H9 (cell line): Measurements from ENCODE around the gene ADISSP. TPM values are rescaled to one million over a fixed set of nuclear protein-coding genes. Genes with fewer than 3 reads are reported as not detected.

ENCODE experiments used
- DNase-seq: peaks from one replicate; pipeline ENCODE4 v3.0.0-alpha.2; 2017
- H2AFZ ChIP-seq: one replicate; pipeline ENCODE4 v1.6.1; 2013; ENCODE audit warnings: mild to moderate bottlenecking, low read length, control low read depth, moderate library complexity
- H2AK5ac ChIP-seq: 2 replicates; pipeline ENCODE4 v1.6.1; 2013; ENCODE audit warnings: low read length, control low read depth, mixed read lengths; ENCODE audit not compliant: insufficient read length
- H2BK120ac ChIP-seq: one replicate; pipeline ENCODE4 v1.6.1; 2013; ENCODE audit warnings: low read depth, mild to moderate bottlenecking, low read length, control low read depth, inconsistent platforms; ENCODE audit not compliant: poor library complexity, severe bottlenecking
- H2BK12ac ChIP-seq: 2 replicates; pipeline ENCODE4 v1.6.1; 2013; ENCODE audit warnings: low read length, control low read depth, mixed read lengths, low read depth; ENCODE audit not compliant: insufficient read length
- H2BK15ac ChIP-seq: 2 replicates; pipeline ENCODE4 v1.6.1; 2013; ENCODE audit warnings: low read depth, low read length, control low read depth
- H2BK20ac ChIP-seq: one replicate; pipeline ENCODE4 v1.6.1; 2013; ENCODE audit warnings: low read depth, mild to moderate bottlenecking, low read length, control low read depth, inconsistent platforms; ENCODE audit not compliant: poor library complexity, severe bottlenecking
- H2BK5ac ChIP-seq: 2 replicates; pipeline ENCODE4 v1.6.1; 2013; ENCODE audit warnings: low read length, control low read depth, mixed read lengths; ENCODE audit not compliant: insufficient read length
- H3K14ac ChIP-seq: 2 replicates; pipeline ENCODE4 v1.6.1; 2013; ENCODE audit warnings: low read length, control low read depth; ENCODE audit not compliant: insufficient read depth
- H3K18ac ChIP-seq: 2 replicates; pipeline ENCODE4 v1.6.1; 2013; ENCODE audit warnings: low read depth, mild to moderate bottlenecking, mixed read lengths, low read length, control low read depth; ENCODE audit not compliant: insufficient read length
- H3K23ac ChIP-seq: 2 replicates; pipeline ENCODE4 v1.6.1; 2013; ENCODE audit warnings: low read length, control low read depth, mixed read lengths, low read depth; ENCODE audit not compliant: insufficient read length
- H3K23me2 ChIP-seq: 2 replicates; pipeline ENCODE4 v1.6.1; 2013; ENCODE audit warnings: low read depth, mild to moderate bottlenecking, mixed read lengths, low read length, control low read depth; ENCODE audit not compliant: insufficient read length, poor library complexity, severe bottlenecking
- H3K27ac ChIP-seq: 2 replicates; pipeline ENCODE4 v1.5.1; 2013; ENCODE audit warnings: low read length, control low read depth, mixed read lengths, low read depth; ENCODE audit not compliant: insufficient read length
- H3K27me3 ChIP-seq: 2 replicates; pipeline ENCODE4 v1.6.1; 2013; ENCODE audit warnings: low read length, control low read depth, inconsistent platforms; ENCODE audit not compliant: insufficient read depth
- H3K4ac ChIP-seq: 2 replicates; pipeline ENCODE4 v1.6.1; 2013; ENCODE audit warnings: low read depth, mild to moderate bottlenecking, control low read depth, inconsistent platforms, low read length, moderate library complexity
- H3K4me1 ChIP-seq: 2 replicates; pipeline ENCODE4 v1.6.1; 2013; ENCODE audit warnings: low read length, control low read depth, inconsistent platforms; ENCODE audit not compliant: insufficient read depth
- H3K4me2 ChIP-seq: 2 replicates; pipeline ENCODE4 v1.6.1; 2013; ENCODE audit warnings: low read length, control low read depth, mixed read lengths; ENCODE audit not compliant: insufficient read length, insufficient read depth
- H3K56ac ChIP-seq: 2 replicates; pipeline ENCODE4 v1.6.1; 2013; ENCODE audit warnings: low read depth, mild to moderate bottlenecking, mixed read lengths, low read length, control low read depth; ENCODE audit not compliant: insufficient read length
- H3K79me1 ChIP-seq: 2 replicates; pipeline ENCODE4 v1.6.1; 2013; ENCODE audit warnings: low read depth, mild to moderate bottlenecking, moderate library complexity, low read length, control low read depth, inconsistent platforms; ENCODE audit not compliant: insufficient read depth, poor library complexity, severe bottlenecking
- H3K79me2 ChIP-seq: 2 replicates; pipeline ENCODE4 v1.6.1; 2013; ENCODE audit warnings: low read length, control low read depth, inconsistent platforms; ENCODE audit not compliant: insufficient read depth
- H3K9ac ChIP-seq: 2 replicates; pipeline ENCODE4 v1.6.1; 2013; ENCODE audit warnings: low read length, control low read depth, mixed read lengths; ENCODE audit not compliant: insufficient read length; ENCODE audit errors: extremely low read depth
- H3K9me3 ChIP-seq: one replicate; pipeline ENCODE4 v1.6.1; 2013; ENCODE audit warnings: low read depth, low read length, inconsistent platforms; ENCODE audit not compliant: control insufficient read depth
- H3T11ph ChIP-seq: one replicate; pipeline ENCODE4 v1.6.1; 2013; ENCODE audit warnings: mild to moderate bottlenecking, low read length, control low read depth, inconsistent platforms
- H4K20me1 ChIP-seq: one replicate; pipeline ENCODE4 v1.6.1; 2013; ENCODE audit not compliant: control insufficient read depth, insufficient read length, insufficient read depth
- H4K5ac ChIP-seq: 2 replicates; pipeline ENCODE4 v1.6.1; 2013; ENCODE audit warnings: low read depth, mild to moderate bottlenecking, mixed read lengths, low read length, control low read depth; ENCODE audit not compliant: insufficient read length
- H4K8ac ChIP-seq: replicated peaks from 2 replicates; pipeline ENCODE4 v1.6.1; 2013; ENCODE audit warnings: low read length, control low read depth, mixed read lengths, low read depth; ENCODE audit not compliant: insufficient read length
- H4K91ac ChIP-seq: 2 replicates; pipeline ENCODE4 v1.6.1; 2013; ENCODE audit warnings: low read depth, mild to moderate bottlenecking, moderate library complexity, mixed read lengths, low read length, control low read depth; ENCODE audit not compliant: insufficient read length
- H3K27ac Mint-ChIP-seq, 3 experiments: 2 replicates in 2 of 3; 3 replicates in 1 of 3; pipeline ENCODE4 v1.8.0; 2020 to 2021; ENCODE audit warnings: mixed read lengths in 3 of 3, mild to moderate bottlenecking in 1 of 3, moderate library complexity in 1 of 3
- H3K27me3 Mint-ChIP-seq: 2 replicates; pipeline ENCODE4 v1.8.0; 2021; ENCODE audit warnings: low read depth, mild to moderate bottlenecking, moderate library complexity, mixed read lengths
- H3K36me3 Mint-ChIP-seq, 3 experiments: 2 replicates in 2 of 3; 3 replicates in 1 of 3; pipeline ENCODE4 v1.8.0; 2020 to 2021; ENCODE audit warnings: low read depth in 3 of 3, mixed read lengths in 3 of 3; ENCODE audit not compliant: insufficient read depth in 1 of 3
- H3K4me1 Mint-ChIP-seq, 2 experiments: 2 replicates each; pipeline ENCODE4 v1.8.0; 2020; ENCODE audit warnings: mixed read lengths in 2 of 2
- H3K4me3 Mint-ChIP-seq, 2 experiments: 2 replicates in 1 of 2; 3 replicates in 1 of 2; pipeline ENCODE4 v1.8.0; 2020 to 2021; ENCODE audit warnings: mild to moderate bottlenecking in 2 of 2, mixed read lengths in 2 of 2, moderate library complexity in 1 of 2
- H3K9me3 Mint-ChIP-seq, 2 experiments: 2 replicates in 1 of 2; 3 replicates in 1 of 2; pipeline ENCODE4 v1.8.0; 2020; ENCODE audit warnings: mild to moderate bottlenecking in 2 of 2, mixed read lengths in 2 of 2, moderate library complexity in 1 of 2
- CTCF ChIP-seq: fragments of 200-600 bp; sonication (generic); conservative IDR thresholded peaks from 3 replicates; pipeline ENCODE4 v1.8.0; 2021; ENCODE audit warnings: antibody characterized with exemption, mild to moderate bottlenecking
- whole genome bisulfite sequencing: extraction: QIAGEN DNeasy Blood & Tissue Kit; methylation state at CpG from one replicate; pipeline ENCODE4 v1.1.7; 2013; ENCODE audit warnings: missing lambda C conversion rate, low lambda C conversion rate, mixed read lengths; ENCODE audit not compliant: insufficient read length; ENCODE audit errors: extremely low coverage; 5-methylcytosine and 5-hydroxymethylcytosine counted together
- total RNA-seq: library from RNA; stranded (reverse); gene quantifications from 2 replicates; pipeline ENCODE4 v1.2.1, GENCODE V29; 2021

Gene ADISSP
- total RNA-seq, 1 experiment from 2014 or later, result 80.9 TPM

- H3K27ac Mint-ChIP-seq, result peak overlapping the region in 1 of 3 experiments; percentile 75; a peak in 1 of 7 replicates
Measured at GRCh38 chr20:3786126-3786484, 18.6 kb upstream of the ADISSP start.

More at GRCh38 chr20:3786126-3786484, 18.6 kb upstream of the ADISSP start:
- Mint-ChIP-seq H3K4me3 (peak overlapping the region; percentile 84 to 91), H3K4me1 (peaks cover 17 to 25% of the 10 kb centered on the region in 2 experiments), H3K36me3 (peaks cover 5 to 12% (median 8%) of the 10 kb centered on the region in 3 experiments), H3K27me3 (peaks cover 26% of the 10 kb centered on the region), H3K9me3 (no peaks in the 10 kb centered on the region)
- Histone ChIP-seq H3K4me2 (peak overlapping the region; percentile 77), H3K4ac (no peak overlapping the region), H2BK15ac (no peak overlapping the region), H3K27me3 (no peaks in the 10 kb centered on the region), H2AK5ac (no peak overlapping the region), H3K14ac (peak overlapping the region; percentile 86), H2BK120ac (no peak overlapping the region), H2BK5ac (no peak overlapping the region), H3K23ac (no peak overlapping the region), H3K9ac (peak overlapping the region; percentile 62), H2AFZ (no peak overlapping the region), H3K79me2 (no peaks in the 10 kb centered on the region), H3K4me1 (no peaks in the 10 kb centered on the region), H4K91ac (no peak overlapping the region), H2BK20ac (no peak overlapping the region), H4K8ac (no peak overlapping the region), H3K23me2 (peaks cover 8% of the 10 kb centered on the region), H3K9me3 (no peaks in the 10 kb centered on the region), H4K5ac (no peak overlapping the region), H3K79me1 (no peaks in the 10 kb centered on the region), H3T11ph (no peak overlapping the region), H3K18ac (no peak overlapping the region), H3K27ac (no peak overlapping the region), H4K20me1 (no peaks in the 10 kb centered on the region), H2BK12ac (no peak overlapping the region), H3K56ac (no peak overlapping the region)
- no peak for DNase-seq
- no peak for TF ChIP-seq CTCF
- WGBS, result no CpG with 5 or more reads among the region's 35 CpGs
